Erythroblast (primary cell): ENCODE measurements around the gene FANCD2OS.

ENCODE experiments used
- GATA1 ChIP-seq: IDR thresholded peaks from 2 replicates; pipeline ENCODE4 v1.6.1; 2011; ENCODE audit warnings: low read depth, mild to moderate bottlenecking, control low read depth, low read length, moderate library complexity
- POLR2A ChIP-seq: IDR thresholded peaks from 2 replicates; pipeline ENCODE4 v1.6.1; 2011; ENCODE audit warnings: mild to moderate bottlenecking, low read length

GRCh38 chr3:10099041-10099440, 9.0 kb downstream of the FANCD2OS start:
- TF ChIP-seq POLR2A (no peak), GATA1 (no peak)
